Measurements from ENCODE around the gene MAGOH.

The MAGOH gene

DNA sequence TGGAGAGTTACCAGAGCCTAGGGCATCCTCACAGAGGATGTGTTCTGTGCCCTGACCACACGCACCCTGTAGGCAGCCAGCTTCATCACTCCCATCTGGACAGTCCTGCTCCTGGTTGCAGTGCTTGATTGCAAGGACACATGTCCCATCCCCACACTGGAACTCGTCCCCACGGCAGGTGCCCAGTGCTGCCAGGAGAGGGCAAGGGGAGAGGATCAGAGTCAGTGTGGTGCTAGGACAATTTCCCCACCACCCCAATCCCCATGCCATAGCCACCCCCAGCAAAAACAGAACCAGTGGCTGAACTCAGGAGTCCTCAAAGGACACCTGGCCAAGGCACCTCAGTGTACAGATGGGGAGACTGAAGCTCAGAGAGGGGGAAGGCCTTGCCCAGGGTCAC lies 37.2 kb upstream of the MAGOH start:
- Histone ChIP-seq H3K36me3 (ENCODE audit: insufficient read depth, low read length) (peaks cover 83% of the 10 kb centered on the region), H3K4me1 (ENCODE audit: insufficient read depth, low read length, severe bottlenecking) (no peaks in the 10 kb centered on the region), H3K79me2 (ENCODE audit: insufficient read depth, low read length) (no peaks in the 10 kb centered on the region)

DNA sequence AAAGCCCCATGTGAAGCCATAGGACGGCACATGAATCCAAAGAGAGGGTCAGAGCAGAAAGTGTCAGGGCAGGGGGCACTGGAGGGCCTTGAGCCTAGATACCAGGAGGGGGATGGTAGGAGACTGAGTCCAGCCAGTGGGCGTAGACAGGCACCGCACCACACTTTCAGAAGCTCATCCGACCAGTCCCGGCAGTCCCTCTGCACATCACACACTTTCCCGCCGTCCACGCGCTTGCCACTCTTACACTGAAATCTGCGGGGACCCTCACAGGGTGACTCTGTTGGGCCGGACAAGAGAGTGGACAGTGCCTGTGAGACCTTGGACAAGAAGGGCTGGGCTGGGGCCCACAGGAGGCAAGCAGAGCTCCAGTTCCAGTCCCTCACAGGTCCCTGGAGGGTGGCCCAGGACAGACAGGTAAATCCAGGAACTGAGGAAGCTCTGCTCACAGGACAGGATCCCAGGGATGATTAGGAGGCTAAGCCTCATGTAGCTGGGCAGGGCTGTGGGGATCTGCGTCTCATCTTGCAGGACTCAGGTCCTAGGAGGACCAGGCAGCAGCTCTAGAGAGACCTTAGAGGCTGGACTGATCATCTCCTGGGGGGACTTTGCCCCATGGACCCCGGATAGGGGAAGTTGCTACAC lies 36.3 kb upstream of the MAGOH start:
- no peaks in the 10 kb centered on the region for H4K20me1 ChIP-seq (ENCODE audit: insufficient read depth, low read length)

More for the DNA sequence above, 37.2 kb upstream of the MAGOH start:
- H4K20me1 ChIP-seq (ENCODE audit: insufficient read depth, low read length): no peaks in the 10 kb centered on the region
- no peaks in the 10 kb centered on the region for H3K27me3 ChIP-seq (ENCODE audit: insufficient read depth, low read length)
- H3K9me2 ChIP-seq (ENCODE audit: low read depth, low read length): no peaks in the 10 kb centered on the region
- H3K27ac ChIP-seq (ENCODE audit: low read depth, low read length, poor library complexity, severe bottlenecking): no peak overlapping the region
- H3K4me3 ChIP-seq (ENCODE audit: low read depth, low read length, poor library complexity, severe bottlenecking): no peak overlapping the region
- H3K9me3 ChIP-seq (ENCODE audit: low read length): no peaks in the 10 kb centered on the region
- no peak overlapping the region for H3K9ac ChIP-seq (ENCODE audit: low read length)
- H3F3A ChIP-seq (ENCODE audit: insufficient read depth, low read length): no peaks in the 10 kb centered on the region
- TF ChIP-seq EZH2 (IDR thresholded peaks at IDR 0.05; ENCODE audit: borderline replicate concordance, low read length) (no peak), CTCF (IDR thresholded peaks at IDR 0.05; ENCODE audit: low read length) (no peak)
- no peak overlapping the region for H2AFZ ChIP-seq (ENCODE audit: low read length)
- no peak overlapping the region for H3K4me2 ChIP-seq (ENCODE audit: low read length)

DNA sequence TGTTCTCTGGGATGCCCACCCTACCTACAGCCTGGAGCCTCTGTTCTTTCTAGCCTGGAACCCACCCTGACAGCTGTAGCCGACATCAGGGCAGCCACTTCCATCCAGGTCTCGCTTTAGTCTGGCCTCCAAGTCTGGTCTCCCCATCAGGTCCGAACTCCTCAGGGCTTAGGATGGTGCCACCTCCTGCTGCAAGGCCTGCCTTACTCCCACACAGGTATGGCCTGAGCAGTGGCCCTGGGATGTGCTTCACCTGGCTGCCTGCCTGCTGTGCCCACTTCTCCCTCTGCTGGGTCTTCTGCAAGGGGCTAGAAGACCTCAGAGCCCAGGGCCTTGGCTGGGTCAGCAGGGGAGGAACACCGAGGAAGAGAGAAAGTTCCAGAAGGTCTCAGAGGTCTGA lies 35.7 kb upstream of the MAGOH start:
- no peak overlapping the region for H2AFZ ChIP-seq (ENCODE audit: low read length)
- H3K36me3 ChIP-seq (ENCODE audit: insufficient read depth, low read length): peaks cover 82% of the 10 kb centered on the region
- no peak overlapping the region for H3K9ac ChIP-seq (ENCODE audit: low read length)
- H3K27me3 ChIP-seq (ENCODE audit: insufficient read depth, low read length): no peaks in the 10 kb centered on the region
- no peaks in the 10 kb centered on the region for H3K4me1 ChIP-seq (ENCODE audit: insufficient read depth, low read length, severe bottlenecking)
- H3K4me3 ChIP-seq (ENCODE audit: low read depth, low read length, poor library complexity, severe bottlenecking): no peak overlapping the region
- H3K79me2 ChIP-seq (ENCODE audit: insufficient read depth, low read length): no peaks in the 10 kb centered on the region
- H3K4me2 ChIP-seq (ENCODE audit: low read length): no peak overlapping the region
- H3K9me2 ChIP-seq (ENCODE audit: low read depth, low read length): no peaks in the 10 kb centered on the region
- no peak for TF ChIP-seq CTCF (IDR thresholded peaks at IDR 0.05; ENCODE audit: low read length)
- no peak for TF ChIP-seq EZH2 (IDR thresholded peaks at IDR 0.05; ENCODE audit: borderline replicate concordance, low read length)
- no peaks in the 10 kb centered on the region for H3K9me3 ChIP-seq (ENCODE audit: low read length)
- no peak overlapping the region for H3K27ac ChIP-seq (ENCODE audit: low read depth, low read length, poor library complexity, severe bottlenecking)
- no peaks in the 10 kb centered on the region for H3F3A ChIP-seq (ENCODE audit: insufficient read depth, low read length)
- no peaks in the 10 kb centered on the region for H4K20me1 ChIP-seq (ENCODE audit: insufficient read depth, low read length)

More for the DNA sequence above, 36.3 kb upstream of the MAGOH start:
- TF ChIP-seq CTCF (IDR thresholded peaks at IDR 0.05; ENCODE audit: low read length) (no peak), EZH2 (IDR thresholded peaks at IDR 0.05; ENCODE audit: borderline replicate concordance, low read length) (no peak)
- Histone ChIP-seq H3K27me3 (ENCODE audit: insufficient read depth, low read length) (no peaks in the 10 kb centered on the region), H3K4me1 (ENCODE audit: insufficient read depth, low read length, severe bottlenecking) (no peaks in the 10 kb centered on the region), H3K4me3 (ENCODE audit: low read depth, low read length, poor library complexity, severe bottlenecking) (no peak overlapping the region), H3K9me3 (ENCODE audit: low read length) (no peaks in the 10 kb centered on the region), H3K79me2 (ENCODE audit: insufficient read depth, low read length) (no peaks in the 10 kb centered on the region), H3K9ac (ENCODE audit: low read length) (no peak overlapping the region), H3F3A (ENCODE audit: insufficient read depth, low read length) (no peaks in the 10 kb centered on the region), H3K36me3 (ENCODE audit: insufficient read depth, low read length) (peaks cover 83% of the 10 kb centered on the region), H3K4me2 (ENCODE audit: low read length) (no peak overlapping the region), H3K27ac (ENCODE audit: low read depth, low read length, poor library complexity, severe bottlenecking) (no peak overlapping the region), H3K9me2 (ENCODE audit: low read depth, low read length) (no peaks in the 10 kb centered on the region), H2AFZ (ENCODE audit: low read length) (no peak overlapping the region)
